B cell (primary cell): Measurements from ENCODE around the gene CDC73. TPM values are rescaled to one million over a fixed set of nuclear protein-coding genes. Genes with fewer than 3 reads are reported as not detected.

Experiments used
- ATAC-seq: fragments of 200-7000 bp; cut with Tn5 transposase; one replicate; pipeline ENCODE4 v1.10.0; 2021; ENCODE audit warnings: low read depth, mild to moderate bottlenecking, moderate number of reproducible peaks, moderate library complexity
- CTCF ChIA-PET: fragments of 350-600 bp; sonication (Branson Sonifier 250); formaldehyde crosslinking; loops from one replicate; lab custom pipeline; 2021; ENCODE audit warnings: antibody characterized with exemption, inconsistent platforms; lab: Charles Lee
- POLR2A ChIA-PET: fragments of 350-600 bp; sonication (Branson Sonifier 250); formaldehyde crosslinking; loops from one replicate; lab custom pipeline; 2021; ENCODE audit warnings: antibody characterized with exemption; lab: Charles Lee
- DNase-seq: peaks from one replicate; pipeline ENCODE4 v3.0.0; 2013
- H2AFZ ChIP-seq: 2 replicates; pipeline ENCODE4 v1.6.1; 2012; ENCODE audit warnings: mild to moderate bottlenecking, low read depth, low read length; ENCODE audit not compliant: insufficient read depth, poor library complexity, severe bottlenecking
- H3K27ac ChIP-seq, 2 donors: 1 replicate in 1 of 2; 2 replicates in 1 of 2; pipeline ENCODE4 v1.5.1; 2012 to 2013; ENCODE audit warnings: low read length in 2 of 2, mild to moderate bottlenecking in 2 of 2, moderate library complexity in 1 of 2
- H3K27me3 ChIP-seq, 4 experiments: fragments of 200-600 bp in 1 of 4; sonication (generic) in 1 of 4; replicated peaks in 1 of 4; 1 replicate in 2 of 4; 2 replicates in 2 of 4; pipeline versions ENCODE4 v1.6.1 to v1.7.0; 2013 to 2016; ENCODE audit warnings: low read length in 3 of 4, mild to moderate bottlenecking in 2 of 4, mixed read lengths in 1 of 4, moderate library complexity in 1 of 4; ENCODE audit not compliant: insufficient read depth in 4 of 4, control insufficient read depth in 3 of 4; ENCODE audit errors: control extremely low read depth in 1 of 4
- H3K36me3 ChIP-seq, 2 experiments: replicated peaks in 1 of 2; 1 replicate in 1 of 2; 2 replicates in 1 of 2; pipeline versions ENCODE4 v1.6.1 to v1.7.1; 2013; ENCODE audit warnings: low read length in 1 of 2; ENCODE audit not compliant: insufficient read depth in 2 of 2, control insufficient read depth in 1 of 2; ENCODE audit errors: control extremely low read depth in 1 of 2, extremely low read depth in 1 of 2
- H3K4me1 ChIP-seq, 2 donors: fragments of 200-600 bp in 1 of 2; sonication (generic) in 1 of 2; 1 replicate in 1 of 2; 2 replicates in 1 of 2; pipeline versions ENCODE4 v1.5.1 to v1.6.1; 2013 to 2017; ENCODE audit warnings: low read length in 2 of 2; ENCODE audit not compliant: control insufficient read depth in 2 of 2, insufficient read depth in 2 of 2
- H3K4me2 ChIP-seq: replicated peaks from 2 replicates; pipeline ENCODE3; 2012; ENCODE audit warnings: mild to moderate bottlenecking, low read depth, low read length; ENCODE audit not compliant: poor library complexity, severe bottlenecking
- H3K4me3 ChIP-seq, 5 experiments: fragments of 200-600 bp in 1 of 5; sonication (generic) in 1 of 5; 1 replicate in 3 of 5; 2 replicates in 2 of 5; pipeline versions ENCODE4 v1.5.1 to v1.7.0; 2011 to 2016; ENCODE audit warnings: low read length in 4 of 5, mild to moderate bottlenecking in 4 of 5, low read depth in 2 of 5, control low read depth in 1 of 5, moderate library complexity in 1 of 5; ENCODE audit not compliant: insufficient read depth in 1 of 5; ENCODE audit errors: control extremely low read depth in 1 of 5, extremely low read depth in 1 of 5
- H3K79me2 ChIP-seq: fragments of 200-600 bp; sonication (generic); one replicate; pipeline ENCODE4 v1.6.0; 2016; ENCODE audit warnings: low read length; ENCODE audit not compliant: control insufficient read depth, insufficient read depth
- H3K9ac ChIP-seq: fragments of 200-600 bp; sonication (generic); 2 replicates; pipeline ENCODE4 v1.6.1; 2017; ENCODE audit warnings: mild to moderate bottlenecking, low read length, moderate library complexity
- H3K9me3 ChIP-seq, 3 donors: one replicate each; pipeline versions ENCODE4 v1.6.1 to v1.7.1; 2013; ENCODE audit warnings: low read length in 2 of 3; ENCODE audit not compliant: control insufficient read depth in 2 of 3, insufficient read depth in 1 of 3; ENCODE audit errors: control extremely low read depth in 1 of 3
- H4K20me1 ChIP-seq: 2 replicates; pipeline ENCODE4 v1.6.0; 2012; ENCODE audit warnings: mild to moderate bottlenecking, low read length; ENCODE audit not compliant: insufficient read depth, control insufficient read depth, poor library complexity, severe bottlenecking
- H3K27ac Mint-ChIP-seq: one replicate; pipeline ENCODE4 v1.8.0; 2021; ENCODE audit warnings: mixed read lengths
- H3K27me3 Mint-ChIP-seq: one replicate; pipeline ENCODE4 v1.8.0; 2021; ENCODE audit warnings: mixed read lengths
- H3K4me1 Mint-ChIP-seq: one replicate; pipeline ENCODE4 v1.8.0; 2021; ENCODE audit warnings: mixed read lengths
- H3K4me3 Mint-ChIP-seq: one replicate; pipeline ENCODE4 v1.8.0; 2021; ENCODE audit warnings: mixed read lengths
- H3K9me3 Mint-ChIP-seq: one replicate; pipeline ENCODE4 v1.8.0; 2022; ENCODE audit warnings: mixed read lengths; ENCODE audit not compliant: insufficient read depth
- CTCF ChIP-seq: fragments of 200-600 bp; IDR thresholded peaks from one replicate; pipeline ENCODE4 v1.8.0; 2022; ENCODE audit warnings: antibody characterized with exemption, mild to moderate bottlenecking
- EZH2 ChIP-seq: IDR thresholded peaks from 2 replicates; pipeline ENCODE4 v1.6.1; 2012; ENCODE audit warnings: borderline replicate concordance, low read depth, mild to moderate bottlenecking, moderate library complexity, low read length; ENCODE audit not compliant: insufficient read depth, poor library complexity, severe bottlenecking
- WGBS: methylation state at CpG from one replicate; pipeline ENCODE4 v1.1.5; 2013; ENCODE audit warnings: missing lambda C conversion rate; ENCODE audit not compliant: insufficient coverage; 5-methylcytosine and 5-hydroxymethylcytosine counted together
- intact Hi-C: fragments of 100-400 bp; cut with micrococcal nuclease; formaldehyde crosslinking; loops from one replicate; pipeline ENCODE4 v1.10.0; 2022
- polyA plus RNA-seq: library from polyadenylated mRNA; depleted of rRNA; stranded (reverse); fragments of >200 nt; gene quantifications from 2 replicates; pipeline ENCODE4 v1.2.3, GENCODE V29; 2012
- total RNA-seq, 2 donors: library from RNA; stranded (reverse); fragments of 120-200 nt in 1 of 2; gene quantifications; 1 replicate in 1 of 2; 2 replicates in 1 of 2; pipeline versions ENCODE4 v1.2.3 to v1.2.4, GENCODE V29; 2013 to 2022

Gene CDC73
- total and polyA plus RNA-seq, 2 donors (not counting 1 experiment from before 2014, with no cell fraction given): 6.1 to 71.7 TPM

DNA sequence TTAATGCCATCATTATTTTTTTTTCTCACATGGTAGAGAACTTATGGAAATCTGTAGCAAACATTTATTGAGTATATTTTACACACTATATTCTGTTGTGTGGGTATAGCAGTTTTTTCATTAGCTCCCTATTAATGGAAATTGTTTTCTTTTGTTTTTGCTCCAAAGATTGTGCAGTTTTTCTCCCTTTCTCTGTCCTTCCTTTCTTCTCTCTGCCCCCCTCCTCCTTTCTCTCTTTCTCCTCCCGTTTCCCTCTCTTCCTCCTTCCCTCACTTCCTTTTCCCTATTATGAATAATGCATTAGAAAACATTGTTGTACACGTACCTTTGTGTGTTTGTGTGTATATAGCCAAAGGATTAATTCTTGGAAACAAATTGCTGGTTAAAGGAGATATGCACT is 20.6 kb downstream of the CDC73 start:
- no peak for ATAC-seq
- no peak overlapping the region for H3K4me3 Mint-ChIP-seq
- no peaks in the 10 kb centered on the region for H3K9me3 Mint-ChIP-seq
- H4K20me1 ChIP-seq: peaks cover 12% of the 10 kb centered on the region
- no peak for TF ChIP-seq EZH2
- TF ChIP-seq CTCF: no peak
- H2AFZ ChIP-seq: no peak overlapping the region
- CTCF ChIA-PET: interaction anchor here (0.9 to 1.5 kb wide), 2 partner anchors 15 to 336 kb away, joined by 3 to 4 read pairs; no protein-coding TSS in a partner anchor
- no peaks in the 10 kb centered on the region for H3K4me1 ChIP-seq
- no peaks in the 10 kb centered on the region for H3K27me3 ChIP-seq
- intact Hi-C loops: no loop called here
- WGBS: no CpG with 5 or more reads among the region's 2 CpGs
- H3K4me2 ChIP-seq: no peak overlapping the region
- no peaks in the 10 kb centered on the region for H3K27me3 Mint-ChIP-seq
- no peak overlapping the region for H3K27ac ChIP-seq
- H3K4me3 ChIP-seq: no peak overlapping the region
- H3K79me2 ChIP-seq: peaks cover 12% of the 10 kb centered on the region
- no peak overlapping the region for H3K9ac ChIP-seq
- H3K27ac Mint-ChIP-seq: no peak overlapping the region
- POLR2A ChIA-PET: no interaction called here
- no peak for DNase-seq
- H3K36me3 ChIP-seq: peaks cover 4 to 49% of the 10 kb centered on the region in 2 experiments
- H3K9me3 ChIP-seq: no peaks in the 10 kb centered on the region
- no peaks in the 10 kb centered on the region for H3K4me1 Mint-ChIP-seq

DNA sequence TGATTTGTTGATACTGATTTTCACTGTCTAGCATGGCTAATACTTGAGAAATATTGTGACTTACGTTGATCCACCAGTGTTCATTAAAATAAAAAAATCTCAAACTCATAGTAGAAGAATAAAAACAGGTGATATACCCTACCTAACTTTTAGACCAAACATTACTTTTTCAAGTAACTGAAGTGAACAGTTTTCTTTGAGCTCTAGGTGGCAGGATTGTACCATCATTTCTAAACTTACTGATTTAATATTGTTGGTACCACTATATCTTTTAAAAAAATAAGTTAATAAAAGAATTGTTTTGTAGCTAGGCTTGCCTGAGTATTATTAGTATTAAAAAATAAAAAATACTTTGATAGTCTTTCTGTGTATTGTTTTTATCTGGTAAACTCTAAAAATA is 21.5 kb downstream of the CDC73 start:
- Mint-ChIP-seq H3K4me3 (no peak overlapping the region), H3K4me1 (no peaks in the 10 kb centered on the region), H3K27me3 (no peaks in the 10 kb centered on the region), H3K27ac (no peak overlapping the region), H3K9me3 (no peaks in the 10 kb centered on the region)
- Histone ChIP-seq H3K27me3 (no peaks in the 10 kb centered on the region), H3K36me3 (peaks cover 2 to 48% of the 10 kb centered on the region in 2 experiments), H3K4me2 (no peak overlapping the region), H4K20me1 (peaks cover 12% of the 10 kb centered on the region), H3K27ac (no peak overlapping the region), H2AFZ (no peak overlapping the region), H3K79me2 (peaks cover 12% of the 10 kb centered on the region), H3K9me3 (no peaks in the 10 kb centered on the region), H3K9ac (no peak overlapping the region), H3K4me1 (no peaks in the 10 kb centered on the region), H3K4me3 (no peak overlapping the region)
- POLR2A ChIA-PET: no interaction called here
- TF ChIP-seq CTCF (no peak), EZH2 (no peak)
- intact Hi-C loops: no loop called here
- CTCF ChIA-PET: interaction anchor here (0.9 to 1.5 kb wide), 3 partner anchors 8 to 669 kb away, joined by 4 read pairs; no protein-coding TSS in a partner anchor
- no peak for DNase-seq
- ATAC-seq: no peak
- WGBS: no CpG with 5 or more reads among the region's 1 CpG
